Prostate gland (tissue), 2 donors: ENCODE data around the gene PALD1.

Experiments
- POLR2A ChIP-seq: fragments of 450-650 bp; IDR thresholded peaks from one replicate; pipeline ENCODE4 v1.6.1; 2016; ENCODE audit warnings: antibody characterized with exemption, mild to moderate bottlenecking
- POLR2AphosphoS5 ChIP-seq: sonication (generic); formaldehyde crosslinking; IDR thresholded peaks from one replicate; pipeline ENCODE4 v1.6.1; 2017; ENCODE audit warnings: antibody characterized with exemption
- TF ChIP-seq, protein P1 (sequence below), 4 experiments: fragments of 200-600 bp in 2 of 4; fragments of 450-650 bp in 2 of 4; sonication (generic) in 2 of 4; IDR thresholded peaks; 1 replicate in 3 of 4; 2 replicates in 1 of 4; pipeline ENCODE4 v1.5.1; 2016 to 2019; ENCODE audit warnings: antibody characterized with exemption in 4 of 4, mild to moderate bottlenecking in 2 of 4, moderate library complexity in 2 of 4

- TF ChIP-seq, protein P1, sequence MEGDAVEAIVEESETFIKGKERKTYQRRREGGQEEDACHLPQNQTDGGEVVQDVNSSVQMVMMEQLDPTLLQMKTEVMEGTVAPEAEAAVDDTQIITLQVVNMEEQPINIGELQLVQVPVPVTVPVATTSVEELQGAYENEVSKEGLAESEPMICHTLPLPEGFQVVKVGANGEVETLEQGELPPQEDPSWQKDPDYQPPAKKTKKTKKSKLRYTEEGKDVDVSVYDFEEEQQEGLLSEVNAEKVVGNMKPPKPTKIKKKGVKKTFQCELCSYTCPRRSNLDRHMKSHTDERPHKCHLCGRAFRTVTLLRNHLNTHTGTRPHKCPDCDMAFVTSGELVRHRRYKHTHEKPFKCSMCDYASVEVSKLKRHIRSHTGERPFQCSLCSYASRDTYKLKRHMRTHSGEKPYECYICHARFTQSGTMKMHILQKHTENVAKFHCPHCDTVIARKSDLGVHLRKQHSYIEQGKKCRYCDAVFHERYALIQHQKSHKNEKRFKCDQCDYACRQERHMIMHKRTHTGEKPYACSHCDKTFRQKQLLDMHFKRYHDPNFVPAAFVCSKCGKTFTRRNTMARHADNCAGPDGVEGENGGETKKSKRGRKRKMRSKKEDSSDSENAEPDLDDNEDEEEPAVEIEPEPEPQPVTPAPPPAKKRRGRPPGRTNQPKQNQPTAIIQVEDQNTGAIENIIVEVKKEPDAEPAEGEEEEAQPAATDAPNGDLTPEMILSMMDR (IDR thresholded peaks at IDR 0.05): no peak
- TF ChIP-seq POLR2A: no peak
- TF ChIP-seq POLR2AphosphoS5: no peak
Observed at GRCh38 chr10:70441161-70441894, 37.2 kb upstream of the PALD1 start, which contains the start of gene NODAL.
